GM12878 (cell line): Measurements from ENCODE around the gene EIF2S1. TPM values are rescaled to one million over a fixed set of nuclear protein-coding genes. Genes with fewer than 3 reads are reported as not detected.

Experiments
- ATAC-seq: fragments of 200-7000 bp; cut with Tn5 transposase; 3 replicates; pipeline ENCODE4 v1.9.1; 2020; ENCODE audit warnings: mild to moderate bottlenecking, moderate library complexity
- BruUV-seq: library from RNA; stranded (reverse); fragments of 400-500 nt; replicated peaks from 2 replicates; lab custom pipeline; 2021; lab: Mats Ljungman, UMichigan
- CTCF ChIA-PET: fragments of 300-600 bp; sonication (Branson Sonifier 250); formaldehyde crosslinking; extraction: SDS; loops from one replicate; lab custom pipeline; 2021; ENCODE audit warnings: inconsistent platforms; lab: Yijun Ruan, JAX
- POLR2A ChIA-PET: fragments of 350-600 bp; formaldehyde crosslinking; extraction: SDS; loops from one replicate; lab custom pipeline; 2021; ENCODE audit warnings: inconsistent platforms; lab: Charles Lee
- RAD21 ChIA-PET: fragments of 300-600 bp; sonication (Branson Sonifier 250); formaldehyde crosslinking; loops from one replicate; lab custom pipeline; 2023; ENCODE audit warnings: antibody characterized with exemption; ENCODE audit not compliant: unreplicated experiment; lab: Charles Lee
- SMC1A ChIA-PET: fragments of 300-600 bp; sonication (Branson Sonifier 250); formaldehyde crosslinking; loops from one replicate; lab custom pipeline; 2023; ENCODE audit not compliant: unreplicated experiment, uncharacterized antibody; lab: Charles Lee
- DNase-seq: peaks from one replicate; pipeline ENCODE4 v3.0.0-alpha.2; 2011; ENCODE audit warnings: low read depth, low spot score
- FAIRE-seq: peaks from 3 replicates; lab custom pipeline; 2011; peaks lifted over from hg19 to GRCh38; lab: Jason Lieb, UNC
- H2AFZ ChIP-seq: 2 replicates; pipeline ENCODE4 v1.6.0; 2011; ENCODE audit warnings: low read depth, low read length, control low read depth; ENCODE audit not compliant: control insufficient read depth
- H3K27ac ChIP-seq: 2 replicates; pipeline ENCODE4 v1.5.1; 2011; ENCODE audit warnings: control low read depth; ENCODE audit not compliant: control insufficient read depth, insufficient read depth
- H3K27me3 ChIP-seq, 2 experiments: replicated peaks in 1 of 2; 2 replicates each; pipeline versions ENCODE4 v1.6.0 to v1.6.1; 2011; ENCODE audit warnings: low read length in 1 of 2; ENCODE audit not compliant: control insufficient read depth in 2 of 2, insufficient read depth in 2 of 2
- H3K36me3 ChIP-seq, 2 experiments: 2 replicates each; pipeline ENCODE4 v1.5.1; 2011; ENCODE audit warnings: low read length in 1 of 2; ENCODE audit not compliant: control insufficient read depth in 2 of 2, insufficient read depth in 2 of 2
- H3K4me1 ChIP-seq: 2 replicates; pipeline ENCODE4 v1.6.1; 2011; ENCODE audit warnings: mild to moderate bottlenecking, low read length, moderate library complexity, mixed read lengths; ENCODE audit not compliant: control insufficient read depth, insufficient read depth
- H3K4me2 ChIP-seq: 2 replicates; pipeline ENCODE4 v1.6.0; 2011; ENCODE audit warnings: control low read depth; ENCODE audit not compliant: control insufficient read depth, insufficient read depth
- H3K4me3 ChIP-seq: fragments of 200-600 bp; sonication (generic); 2 replicates; pipeline ENCODE4 v1.5.1; 2016
- H3K79me2 ChIP-seq: 2 replicates; pipeline ENCODE4 v1.6.0; 2011; ENCODE audit warnings: low read length; ENCODE audit not compliant: control insufficient read depth, insufficient read depth
- H3K9ac ChIP-seq: 2 replicates; pipeline ENCODE4 v1.8.0; 2011; ENCODE audit warnings: low read length, control low read depth, mixed read lengths; ENCODE audit not compliant: control insufficient read depth, insufficient read depth
- H3K9me3 ChIP-seq: replicated peaks from 3 replicates; pipeline ENCODE4 v1.5.1; 2011; ENCODE audit warnings: mild to moderate bottlenecking, low read length; ENCODE audit not compliant: control insufficient read depth, insufficient read depth
- H4K20me1 ChIP-seq: 2 replicates; pipeline ENCODE4 v1.6.0; 2011; ENCODE audit not compliant: control insufficient read depth, insufficient read depth
- CHD4 ChIP-seq: fragments of 200-600 bp; sonication (generic); IDR thresholded peaks from 2 replicates; pipeline ENCODE4 v1.6.1; 2016; ENCODE audit warnings: mild to moderate bottlenecking
- CUX1 ChIP-seq: IDR thresholded peaks from 2 replicates; pipeline ENCODE4 v1.6.1; 2012; ENCODE audit warnings: improper control_type of control experiment, low read depth, low read length; ENCODE audit not compliant: insufficient replicate concordance
- FOXM1 ChIP-seq: IDR thresholded peaks from 2 replicates; pipeline ENCODE4 v1.6.1; 2012; ENCODE audit warnings: low read depth, mild to moderate bottlenecking, inconsistent platforms, low read length, moderate library complexity
- JUND ChIP-seq: IDR thresholded peaks from 2 replicates; pipeline ENCODE4 v1.6.1; 2012; ENCODE audit warnings: low read depth, mild to moderate bottlenecking, low read length, improper control_type of control experiment, moderate library complexity
- KAT2A ChIP-seq: conservative IDR thresholded peaks from 2 replicates; pipeline ENCODE4 v1.6.1; 2011; ENCODE audit warnings: low read depth, low read length; ENCODE audit not compliant: control insufficient read depth
- NKRF ChIP-seq: fragments of 450-650 bp; conservative IDR thresholded peaks from 2 replicates; pipeline ENCODE4 v1.6.1; 2017; ENCODE audit warnings: mild to moderate bottlenecking, moderate library complexity
- PAX5 ChIP-seq: IDR thresholded peaks from 2 replicates; pipeline ENCODE4 v1.6.1; 2011; ENCODE audit warnings: low read depth, low read length, borderline replicate concordance
- SIN3A ChIP-seq: IDR thresholded peaks from 2 replicates; pipeline ENCODE4 v1.6.1; 2012; ENCODE audit warnings: low read depth, low read length, improper control_type of control experiment
- SMAD1 ChIP-seq: fragments of 450-650 bp; IDR thresholded peaks from 2 replicates; pipeline ENCODE4 v1.6.1; 2018; ENCODE audit warnings: mild to moderate bottlenecking, low read depth; ENCODE audit not compliant: partially characterized antibody
- TARDBP ChIP-seq: IDR thresholded peaks from 2 replicates; pipeline ENCODE4 v1.6.1; 2016; ENCODE audit warnings: borderline replicate concordance
- TCF7 ChIP-seq: IDR thresholded peaks from 2 replicates; pipeline ENCODE4 v1.6.1; 2014; ENCODE audit warnings: antibody characterized with exemption, borderline replicate concordance
- ZBTB33 ChIP-seq: fragments of 450-650 bp; IDR thresholded peaks from 2 replicates; pipeline ENCODE4 v1.6.1; 2017; ENCODE audit warnings: mild to moderate bottlenecking
- ZNF24 ChIP-seq: fragments of 450-650 bp; IDR thresholded peaks from 2 replicates; pipeline ENCODE4 v1.6.1; 2017; ENCODE audit warnings: antibody characterized with exemption, mild to moderate bottlenecking
- ZNF274 ChIP-seq: IDR thresholded peaks from one replicate; pipeline ENCODE4 v1.8.0; 2011; ENCODE audit not compliant: insufficient read length, insufficient read depth
- ZNF384 ChIP-seq: IDR thresholded peaks from 2 replicates; pipeline ENCODE4 v1.6.1; 2012; ENCODE audit warnings: low read depth, mild to moderate bottlenecking, low read length, improper control_type of control experiment, borderline replicate concordance
- WGBS: methylation state at CpG from one replicate; pipeline ENCODE4 v1.1.6; 2016; ENCODE audit warnings: low lambda C conversion rate; ENCODE audit not compliant: insufficient replicate concordance, insufficient coverage; ENCODE audit errors: missing lambda C conversion rate; 5-methylcytosine and 5-hydroxymethylcytosine counted together
- in situ Hi-C: fragments of 300-500 bp; cut with MboI; formaldehyde crosslinking; loops from 9 replicates; pipeline ENCODE4 v1.14.3; 2018; ENCODE audit warnings: mixed read lengths
- intact Hi-C: fragments of 100-400 bp; cut with micrococcal nuclease; formaldehyde crosslinking; loops from one replicate; pipeline ENCODE4 v1.14.2; 2022; ENCODE audit not compliant: unreplicated experiment
- polyA plus RNA-seq, 11 experiments: library from polyadenylated mRNA; depleted of rRNA in 4 of 11; unstranded in 6 of 11; stranded (reverse) in 5 of 11; fragments of >200 nt; fragmentation: Nextera tagmentation in 4 of 11; fragmentation: Illumina TruSeq in 1 of 11; extraction: Ambion mirVana in 4 of 11; extraction: Trizol in 1 of 11; gene quantifications; 1 replicate in 1 of 11; 2 replicates in 10 of 11; pipeline versions ENCODE4 v1.2.1 to v1.2.3, GENCODE V29; 2011 to 2016; ENCODE audit warnings: inconsistent platforms in 2 of 11, missing spikeins in 2 of 11, low read depth in 1 of 11
- total RNA-seq, 4 experiments: library from RNA; depleted of rRNA in 3 of 4; stranded (reverse); fragments of >200 nt in 3 of 4; fragmentation: Illumina TruSeq in 1 of 4; extraction: Trizol in 1 of 4; gene quantifications; 2 replicates each; pipeline versions ENCODE4 v1.2.1 to v1.2.3, GENCODE V29; 2013 to 2021

The EIF2S1 gene
- total and polyA plus RNA-seq, 10 of the 15 experiments (the other 5 are each of a cell fraction or from before 2014, with no cell fraction given), result 155 to 563 (median 262) TPM

GRCh38 chr14:67377916-67378315 lies 17.8 kb downstream of the EIF2S1 start (continued):
- no peak for TF ChIP-seq ZBTB33
- TF ChIP-seq ZNF384, result peak; percentile 82
- no peak for TF ChIP-seq SIN3A
- TF ChIP-seq FOXM1, result no peak
- TF ChIP-seq ZNF274, result no peak

GRCh38 chr14:67385120-67385519 lies 25.0 kb downstream of the EIF2S1 start:
- no peak overlapping the region for H3K9ac ChIP-seq
- no peak for ATAC-seq
- CTCF ChIA-PET, result interaction anchor here (0.8 to 4.2 kb wide), 2 partner anchors 186 to 196 kb away, joined by 3 to 13 read pairs; no protein-coding TSS in a partner anchor
- FAIRE-seq, result no peak
- RAD21 ChIA-PET, result interaction anchor here (0.6 kb wide), 1 partner anchor 62 kb away, joined by 3 read pairs; no protein-coding TSS in a partner anchor
- no peak overlapping the region for H3K4me2 ChIP-seq
- H3K9me3 ChIP-seq, result no peaks in the 10 kb centered on the region
- no peak overlapping the region for H2AFZ ChIP-seq
- H3K79me2 ChIP-seq, result no peaks in the 10 kb centered on the region
- peaks cover 3 to 22% of the 10 kb centered on the region in 2 experiments; a peak in 3 of 4 replicates for H3K36me3 ChIP-seq
- intact Hi-C loops (no loop called here), in situ Hi-C loops (no loop called here)
- BruUV-seq, result no TSS peak
- H3K4me1 ChIP-seq, result no peaks in the 10 kb centered on the region
- H3K27me3 ChIP-seq, result no peaks in the 10 kb centered on the region
- SMC1A ChIA-PET, result interaction anchor here (0.8 kb wide), 1 partner anchor 761 kb away, joined by 3 read pairs; no protein-coding TSS in a partner anchor
- H3K27ac ChIP-seq, result no peak overlapping the region
- POLR2A ChIA-PET, result interaction anchor here (0.6 to 1.7 kb wide), 3 partner anchors 26 to 1517 kb away, joined by 3 to 5 read pairs (median 4); partner anchors contain the start of gene ATP6V1D
- DNase-seq, result no peak
- WGBS, result 100% methylated on average over 1 of the region's 2 CpGs
- H4K20me1 ChIP-seq, result no peaks in the 10 kb centered on the region
- no peak overlapping the region for H3K4me3 ChIP-seq
- TF ChIP-seq PAX5 (no peak), JUND (no peak), CUX1 (no peak), SMAD1 (no peak), TARDBP (no peak), ZNF24 (no peak), CHD4 (no peak), KAT2A (no peak), TCF7 (no peak), NKRF (no peak)
